Measurements from ENCODE around the gene PLCH1. TPM values are rescaled to one million over a fixed set of nuclear protein-coding genes. Genes with fewer than 3 reads are reported as not detected.

The PLCH1 gene
- total RNA-seq, 6 donors from 2014 or later, result 7.7 to 26.3 (median 13.6) TPM

DNA sequence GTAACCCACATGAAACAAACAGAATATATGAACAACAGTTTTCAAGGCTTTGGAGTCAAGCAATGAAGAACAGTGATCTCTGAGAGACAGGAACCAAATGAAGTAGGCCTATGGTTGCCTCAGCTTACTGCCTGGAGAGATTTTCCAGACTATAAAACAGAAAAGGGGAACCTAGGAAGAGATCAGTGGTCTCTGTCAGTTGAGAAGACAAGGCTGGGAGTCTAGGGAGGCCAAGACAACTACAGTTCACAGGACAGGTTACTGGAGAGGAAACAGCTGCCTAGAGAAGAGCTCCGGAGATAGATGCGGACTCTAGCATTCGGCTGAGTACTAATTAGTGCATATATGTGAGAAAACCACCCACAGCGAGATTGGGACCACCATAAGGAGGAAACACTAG lies 87.7 kb downstream of the PLCH1 start:
- DNase-seq, result no peak
- Histone ChIP-seq H3K27me3 (no peaks in the 10 kb centered on the region), H3K9me3 (no peaks in the 10 kb centered on the region), H3K36me3 (no peaks in the 10 kb centered on the region), H3K27ac (no peak overlapping the region), H3K4me1 (peaks cover 0 to 8% (median 3%) of the 10 kb centered on the region in 4 donors), H3K4me3 (no peak overlapping the region)
- ATAC-seq (ENCODE audit: low FRiP score in 2 of 2), result no peak
- WGBS, 2 donors, result 78 to 82% methylated on average over 4 of the region's 4 CpGs
- TF ChIP-seq EP300 (IDR thresholded peaks at IDR 0.05), result no peak
- TF ChIP-seq, protein P1, sequence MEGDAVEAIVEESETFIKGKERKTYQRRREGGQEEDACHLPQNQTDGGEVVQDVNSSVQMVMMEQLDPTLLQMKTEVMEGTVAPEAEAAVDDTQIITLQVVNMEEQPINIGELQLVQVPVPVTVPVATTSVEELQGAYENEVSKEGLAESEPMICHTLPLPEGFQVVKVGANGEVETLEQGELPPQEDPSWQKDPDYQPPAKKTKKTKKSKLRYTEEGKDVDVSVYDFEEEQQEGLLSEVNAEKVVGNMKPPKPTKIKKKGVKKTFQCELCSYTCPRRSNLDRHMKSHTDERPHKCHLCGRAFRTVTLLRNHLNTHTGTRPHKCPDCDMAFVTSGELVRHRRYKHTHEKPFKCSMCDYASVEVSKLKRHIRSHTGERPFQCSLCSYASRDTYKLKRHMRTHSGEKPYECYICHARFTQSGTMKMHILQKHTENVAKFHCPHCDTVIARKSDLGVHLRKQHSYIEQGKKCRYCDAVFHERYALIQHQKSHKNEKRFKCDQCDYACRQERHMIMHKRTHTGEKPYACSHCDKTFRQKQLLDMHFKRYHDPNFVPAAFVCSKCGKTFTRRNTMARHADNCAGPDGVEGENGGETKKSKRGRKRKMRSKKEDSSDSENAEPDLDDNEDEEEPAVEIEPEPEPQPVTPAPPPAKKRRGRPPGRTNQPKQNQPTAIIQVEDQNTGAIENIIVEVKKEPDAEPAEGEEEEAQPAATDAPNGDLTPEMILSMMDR (IDR thresholded peaks at IDR 0.05), result no peak
- TF ChIP-seq POLR2AphosphoS5 (IDR thresholded peaks at IDR 0.05), result no peak
- TF ChIP-seq POLR2A (IDR thresholded peaks at IDR 0.05), result no peak

DNA sequence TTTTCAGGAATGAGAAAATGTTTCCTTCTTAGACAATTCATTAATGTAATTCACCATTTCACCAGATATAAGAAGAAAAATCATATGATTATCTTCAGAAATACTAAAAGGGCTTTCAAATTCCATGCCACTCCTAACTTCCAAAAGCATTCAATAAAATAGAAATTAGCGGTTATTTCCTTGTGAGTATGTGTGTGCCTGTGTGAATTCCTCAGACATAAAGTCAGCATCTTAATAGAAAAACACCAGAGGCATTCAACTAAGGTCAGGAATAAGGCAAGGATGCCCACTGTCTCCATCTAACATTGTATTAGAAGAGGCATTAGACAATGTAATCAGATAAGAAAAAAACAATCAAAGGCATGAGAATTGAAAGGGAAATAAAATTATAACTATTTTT lies 88.4 kb downstream of the PLCH1 start:
- 71 to 85% methylated on average over 1 of the region's 1 CpG for WGBS, 2 donors
- DNase-seq (no peak), ATAC-seq (ENCODE audit: low FRiP score in 2 of 2) (no peak)

DNA sequence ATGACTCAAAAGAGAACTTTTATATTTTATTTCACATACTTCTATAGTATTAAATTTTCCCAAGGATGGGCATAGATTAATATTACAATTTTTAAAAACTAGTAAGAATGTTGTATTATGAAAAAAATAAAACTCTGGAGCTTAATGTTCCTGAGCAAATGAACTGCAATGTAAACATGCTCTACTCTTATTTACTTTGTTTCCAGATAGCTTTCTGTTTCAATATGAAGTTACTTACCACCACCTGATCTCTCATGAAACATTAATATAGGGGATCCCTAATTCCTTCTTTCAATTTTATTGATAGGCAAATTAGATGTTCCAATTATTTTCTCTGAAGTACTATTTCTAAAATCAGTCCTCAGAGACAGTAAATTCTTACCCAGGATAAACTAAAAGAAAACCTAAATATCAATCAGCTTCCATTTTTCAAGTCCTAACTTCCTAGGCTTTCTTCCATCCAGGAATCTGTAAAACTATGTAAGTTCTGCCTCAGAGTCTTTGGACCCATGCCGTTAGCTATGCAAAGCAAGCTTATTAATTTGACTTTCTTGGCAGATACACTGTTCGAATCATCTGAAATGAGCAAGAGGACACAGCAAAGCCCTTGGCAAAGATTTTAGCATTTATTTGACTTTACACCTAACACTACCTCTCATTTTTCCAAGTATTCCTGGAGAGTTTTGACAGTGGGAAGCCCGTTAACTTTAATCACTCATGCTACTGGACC lies 93.2 kb downstream of the PLCH1 start:
- Histone ChIP-seq H3K4me3 (no peak overlapping the region), H3K4me1 (peaks cover 0 to 8% (median 4%) of the 10 kb centered on the region in 4 donors), H3K27me3 (no peaks in the 10 kb centered on the region), H3K36me3 (no peaks in the 10 kb centered on the region), H3K9me3 (no peaks in the 10 kb centered on the region), H3K27ac (no peak overlapping the region)
- WGBS, 2 donors, result 53 to 67% methylated on average over 3 of the region's 3 CpGs
- no peak for TF ChIP-seq EP300 (IDR thresholded peaks at IDR 0.05)
- TF ChIP-seq, protein P1 (IDR thresholded peaks at IDR 0.05), result no peak
- TF ChIP-seq POLR2A (IDR thresholded peaks at IDR 0.05), result no peak
- no peak for TF ChIP-seq POLR2AphosphoS5 (IDR thresholded peaks at IDR 0.05)
- ATAC-seq (ENCODE audit: low FRiP score in 2 of 2) (no peak), DNase-seq (no peak)

More for the DNA sequence above, 88.4 kb downstream of the PLCH1 start:
- Histone ChIP-seq H3K4me1 (peaks cover 0 to 13% (median 6%) of the 10 kb centered on the region in 4 donors), H3K27me3 (no peaks in the 10 kb centered on the region), H3K36me3 (no peaks in the 10 kb centered on the region), H3K9me3 (no peaks in the 10 kb centered on the region), H3K4me3 (no peak overlapping the region), H3K27ac (no peak overlapping the region)
- TF ChIP-seq POLR2A (IDR thresholded peaks at IDR 0.05) (no peak), POLR2AphosphoS5 (IDR thresholded peaks at IDR 0.05) (no peak), EP300 (IDR thresholded peaks at IDR 0.05) (no peak)
- TF ChIP-seq, protein P1 (IDR thresholded peaks at IDR 0.05), result no peak

DNA sequence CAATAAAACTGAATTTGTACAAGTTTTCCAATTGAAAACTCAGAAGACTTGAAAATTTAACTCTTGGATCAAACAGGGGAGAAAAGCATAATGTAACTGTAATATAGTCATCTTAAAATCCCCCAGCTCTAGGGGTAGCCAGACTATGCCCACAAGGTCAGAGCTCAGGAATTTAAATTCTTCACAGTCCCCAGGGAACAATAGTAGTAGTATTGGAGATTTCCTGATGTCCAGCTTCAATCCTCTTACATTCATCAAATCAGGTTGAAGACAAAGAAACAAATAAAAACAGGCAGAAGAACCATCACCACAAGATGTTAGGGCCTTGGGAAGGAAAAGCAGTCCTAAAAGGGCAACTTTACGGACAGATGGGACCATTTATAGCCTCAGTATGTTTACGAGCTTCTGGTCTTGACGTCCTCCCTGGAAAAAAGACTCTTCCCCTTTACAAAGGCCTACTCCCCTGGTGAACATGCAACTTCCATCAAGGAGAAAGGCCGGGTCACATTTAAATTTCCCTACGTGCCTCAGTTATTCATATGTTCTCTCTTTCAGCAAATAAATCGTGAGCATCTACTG lies 96.8 kb downstream of the PLCH1 start:
- no peak overlapping the region for H3K27ac ChIP-seq
- no peak overlapping the region for H3K4me3 ChIP-seq
- TF ChIP-seq EP300 (IDR thresholded peaks at IDR 0.05), result no peak
- TF ChIP-seq POLR2A (IDR thresholded peaks at IDR 0.05), result no peak
- TF ChIP-seq, protein P1 (IDR thresholded peaks at IDR 0.05), result no peak
- no peak for TF ChIP-seq POLR2AphosphoS5 (IDR thresholded peaks at IDR 0.05)
- no peaks in the 10 kb centered on the region for H3K36me3 ChIP-seq
- 78 to 88% methylated on average over 6 of the region's 6 CpGs for WGBS, 2 donors
- peaks cover 0 to 8% (median 4%) of the 10 kb centered on the region in 4 donors for H3K4me1 ChIP-seq
- no peaks in the 10 kb centered on the region for H3K27me3 ChIP-seq
- H3K9me3 ChIP-seq, result no peaks in the 10 kb centered on the region
- ATAC-seq (ENCODE audit: low FRiP score in 2 of 2) (no peak), DNase-seq (no peak)
